HG03442 (cell line): ENCODE measurements around the gene DCN.

Source experiments
- ATAC-seq: cut with Tn5 transposase; IDR thresholded peaks from one replicate; pipeline ENCODE4 v1.9.1; 2021; ENCODE audit warnings: mild to moderate bottlenecking, moderate library complexity; ENCODE audit not compliant: unreplicated experiment

The DCN gene

GRCh38 chr12:91140026-91140931 lies 42.3 kb downstream of the DCN start:
- no peak for ATAC-seq

DNA sequence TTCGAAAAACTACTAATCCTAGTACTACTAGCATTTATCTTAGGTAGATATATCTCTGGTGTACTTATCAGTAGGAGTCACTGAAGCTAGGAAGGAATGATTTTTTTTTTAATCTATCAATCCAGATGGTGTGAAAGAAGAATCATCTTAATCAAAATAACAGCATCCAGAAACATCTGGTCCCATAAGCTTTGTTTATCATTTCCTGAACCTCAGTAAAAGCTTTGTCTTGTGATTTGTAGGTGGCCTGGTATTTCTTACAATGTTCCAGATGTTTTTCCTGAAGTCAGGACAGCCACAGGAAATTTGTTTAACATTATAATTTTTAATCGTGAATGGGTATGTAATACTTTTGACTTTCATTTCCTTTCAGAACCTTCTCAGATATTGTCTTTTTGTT lies 43.3 kb downstream of the DCN start:
- ATAC-seq = no peak

DNA sequence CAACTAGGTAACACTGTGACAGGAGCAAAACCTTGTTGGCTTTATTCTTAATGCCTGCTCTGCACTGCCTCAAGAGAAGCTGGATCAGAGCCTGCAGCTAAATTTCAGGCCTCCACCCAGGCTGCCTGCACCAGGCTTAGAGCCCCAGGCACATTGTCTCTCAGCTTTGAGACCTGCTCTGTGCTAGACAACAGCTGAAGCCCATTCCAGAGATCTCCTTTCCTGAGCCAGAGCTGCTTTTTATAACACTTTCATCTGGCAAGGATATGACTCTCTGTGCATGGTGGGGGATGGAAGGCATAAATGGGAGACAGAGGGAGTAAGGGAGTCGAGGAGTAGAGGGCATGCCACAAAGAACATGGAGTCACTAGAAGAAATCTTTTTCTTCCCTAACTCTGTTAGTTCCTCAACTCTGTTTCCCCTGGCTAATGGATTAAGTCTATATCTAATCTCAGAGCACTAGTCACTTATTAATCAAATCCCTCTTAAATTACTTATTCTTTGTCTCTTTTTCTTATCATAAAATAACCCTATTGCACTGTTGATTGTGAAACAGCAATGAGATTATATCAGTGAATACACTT lies 44.2 kb downstream of the DCN start:
- no peak for ATAC-seq

DNA sequence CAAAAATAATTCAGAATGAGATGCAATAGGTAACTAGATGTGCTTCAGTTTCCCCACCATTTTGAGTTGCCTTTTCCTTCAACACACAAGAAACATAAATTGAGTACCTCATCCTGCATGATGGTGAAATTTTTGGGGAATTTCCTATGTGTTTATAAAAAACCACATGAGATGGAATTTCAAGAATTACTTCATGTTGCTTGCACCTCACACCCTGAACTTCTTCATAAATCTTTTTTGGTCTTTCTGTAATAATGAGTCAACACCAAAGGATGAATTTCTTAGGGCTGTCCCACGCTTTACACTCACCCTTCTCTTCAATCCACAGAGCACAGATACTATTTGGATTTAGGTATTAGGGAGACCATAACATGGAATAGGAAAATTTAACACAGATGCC lies 48.7 kb downstream of the DCN start:
- ATAC-seq = no peak

GRCh38 chr12:91129662-91130362 lies 52.8 kb downstream of the DCN start:
- no peak for ATAC-seq

DNA sequence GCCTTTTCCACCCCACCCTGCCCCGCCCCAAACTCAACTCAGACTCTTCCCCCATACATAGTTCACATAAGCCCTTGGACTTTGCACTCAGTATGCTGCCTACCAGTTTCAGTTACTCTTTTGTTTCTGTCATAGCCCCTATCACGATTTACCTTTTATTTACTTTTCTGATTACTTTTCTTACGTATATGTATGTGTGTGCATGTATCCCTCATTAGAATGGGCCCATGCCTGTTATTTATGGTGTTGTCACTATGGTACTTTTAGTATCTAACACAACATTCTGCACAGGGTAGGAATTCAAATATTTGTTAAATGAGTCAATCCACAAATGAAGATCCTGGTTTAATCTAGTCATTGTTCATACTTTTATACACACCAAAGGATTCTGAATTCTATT lies 54.9 kb downstream of the DCN start:
- ATAC-seq = no peak

GRCh38 chr12:91127306-91127705 lies 55.3 kb downstream of the DCN start:
- ATAC-seq = no peak

- ATAC-seq = no peak
Measured at GRCh38 chr12:91126516-91126915, 56.1 kb downstream of the DCN start.

DNA sequence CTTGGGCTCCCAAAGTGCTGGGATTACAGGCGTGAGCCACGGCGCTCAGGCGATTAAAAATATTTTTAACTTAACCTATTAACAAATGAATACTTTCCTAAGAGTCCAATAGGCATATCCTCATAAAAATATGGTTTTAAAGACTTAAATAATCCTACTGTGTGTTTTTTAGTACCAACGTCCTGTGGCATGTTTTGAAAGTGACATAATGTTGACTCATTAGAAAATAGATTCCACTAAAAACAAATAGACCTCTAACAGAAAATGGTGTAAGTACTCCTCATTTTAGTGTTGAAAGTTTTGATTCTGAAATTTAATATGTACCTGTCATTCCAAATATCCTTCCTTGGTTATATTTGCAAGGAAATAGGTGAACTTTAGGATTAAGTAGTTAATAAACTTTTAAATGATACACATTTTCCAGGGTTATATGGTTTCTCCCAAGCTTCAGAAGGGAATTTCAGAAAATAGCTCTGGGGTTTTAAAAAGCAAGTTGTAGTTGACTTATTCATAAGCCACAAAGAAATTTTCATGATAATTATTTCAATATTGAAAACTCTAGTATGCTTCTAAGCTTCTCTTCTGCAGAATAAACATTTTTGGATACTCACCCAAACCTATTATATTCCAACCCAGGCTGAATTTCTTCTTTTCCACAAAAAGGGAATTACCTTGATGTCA lies 59.2 kb downstream of the DCN start:
- no peak for ATAC-seq

DNA sequence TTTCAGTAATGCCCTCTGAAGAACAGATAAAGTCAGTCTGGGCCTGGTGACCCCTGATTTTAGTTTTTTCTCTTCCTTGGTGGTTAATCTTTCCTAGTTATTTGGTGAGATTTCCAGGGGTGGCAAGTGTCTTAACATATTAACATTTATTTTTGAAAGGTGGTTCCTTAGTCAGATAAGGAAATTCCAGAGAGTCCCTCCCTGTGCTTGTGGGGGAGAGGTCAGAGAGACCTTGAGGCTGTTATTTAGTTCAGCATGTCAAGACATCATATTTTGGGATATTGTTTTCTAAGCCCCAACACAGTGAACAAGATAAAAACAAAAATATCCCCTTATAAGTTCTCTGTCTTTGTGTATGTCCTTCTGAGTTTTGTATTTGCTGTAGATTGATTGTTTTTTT lies 61.8 kb downstream of the DCN start:
- no peak for ATAC-seq

- ATAC-seq = no peak
Measured at GRCh38 chr12:91119089-91119488, 63.5 kb downstream of the DCN start.

DNA sequence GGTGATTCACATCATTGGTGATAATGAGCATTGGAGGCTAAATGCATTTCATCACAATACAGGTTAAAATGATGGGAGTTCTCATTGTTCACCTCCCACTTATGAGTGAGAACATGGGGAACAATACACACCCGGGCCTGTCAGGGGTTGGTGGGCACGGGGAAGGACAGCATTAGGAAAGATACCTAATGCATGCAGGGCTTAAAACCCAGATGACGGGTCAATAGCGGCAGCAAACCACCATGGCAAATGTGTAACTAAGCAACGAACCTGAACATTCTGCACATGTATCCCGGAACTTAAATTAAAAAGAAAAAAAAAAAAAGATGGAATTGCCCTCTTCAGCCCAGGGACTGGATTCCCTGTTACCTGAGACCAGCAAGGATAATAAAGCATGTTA lies 69.0 kb downstream of the DCN start:
- no peak for ATAC-seq

- no peak for ATAC-seq
Measured at GRCh38 chr12:91111366-91112325, 71.0 kb downstream of the DCN start, which contains the start of gene LUM. TSS of gene LUM (minus strand) at chr12:91111494. CDS start at chr12:91108979, 2,515 bp downstream.

DNA sequence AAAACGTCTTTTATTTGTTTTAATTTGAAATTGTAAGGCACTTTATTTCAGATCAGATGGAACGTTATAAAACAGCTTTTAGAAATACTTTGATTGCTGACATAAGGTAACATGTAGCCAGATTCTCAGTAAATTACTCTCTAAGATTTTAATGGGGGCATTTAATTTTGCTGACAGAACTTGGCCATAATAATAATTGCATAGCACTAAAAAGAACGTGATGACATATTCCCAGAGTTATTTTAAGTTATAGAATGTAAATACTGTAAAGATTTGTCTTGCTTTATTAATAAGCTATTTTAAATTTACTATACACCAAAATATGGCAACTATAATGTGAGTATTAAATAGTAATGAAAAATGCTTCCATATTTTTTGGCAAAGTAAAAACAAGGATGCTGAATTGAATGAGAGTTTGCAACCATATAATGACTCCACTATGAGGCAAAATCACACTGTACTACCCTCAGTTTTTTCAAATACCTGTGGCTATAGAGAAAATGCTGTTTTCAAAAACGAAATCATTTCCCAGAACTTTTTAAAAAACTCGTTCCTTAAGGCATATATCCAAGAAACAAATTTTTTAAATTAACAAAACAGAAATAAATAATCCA lies 72.2 kb downstream of the DCN start:
- no peak for ATAC-seq

GRCh38 chr12:91109581-91110310 lies 72.9 kb downstream of the DCN start:
- no peak for ATAC-seq

GRCh38 chr12:91109148-91109564 lies 73.5 kb downstream of the DCN start:
- peak; percentile 79 for ATAC-seq

GRCh38 chr12:91108196-91108755 lies 74.3 kb downstream of the DCN start:
- ATAC-seq = no peak

- no peak for ATAC-seq
Measured at GRCh38 chr12:91106283-91106682, 76.3 kb downstream of the DCN start.

DNA sequence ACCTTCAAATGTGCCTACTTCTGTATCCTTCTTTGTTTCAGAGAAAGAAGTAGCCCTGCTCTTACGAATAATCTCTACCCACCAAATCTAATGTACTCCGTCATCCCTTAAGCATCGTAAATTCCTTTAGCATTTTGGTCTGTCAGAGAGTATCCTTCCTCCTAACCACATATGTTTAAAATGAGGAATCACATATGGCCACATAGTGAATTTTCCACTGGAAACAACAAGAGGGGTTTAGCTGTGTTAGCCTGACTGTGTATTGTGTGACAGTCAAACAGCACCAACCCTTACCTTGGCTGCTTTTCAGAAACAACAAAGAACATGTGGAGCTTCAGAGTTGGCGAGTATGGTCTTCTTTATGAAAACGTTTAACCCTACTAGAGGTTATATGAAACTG lies 76.8 kb downstream of the DCN start:
- no peak for ATAC-seq
